Neural progenitor cell (in vitro differentiated cells): Measurements from ENCODE around the gene ARHGAP26.

Experiments used
- EZH2 ChIP-seq: fragments of 200-600 bp; sonication (generic); IDR thresholded peaks from 2 replicates; pipeline ENCODE4 v1.6.1; 2017; ENCODE audit warnings: antibody characterized with exemption, mild to moderate bottlenecking, moderate library complexity
- EZH2phosphoT487 ChIP-seq: fragments of 200-600 bp; sonication (generic); IDR thresholded peaks from 2 replicates; pipeline ENCODE4 v1.6.1; 2017; ENCODE audit warnings: antibody characterized with exemption
- TF ChIP-seq, protein P1 (sequence below): fragments of 200-600 bp; sonication (generic); IDR thresholded peaks from 2 replicates; pipeline ENCODE4 v1.5.1; 2017; ENCODE audit warnings: antibody characterized with exemption, mild to moderate bottlenecking

DNA sequence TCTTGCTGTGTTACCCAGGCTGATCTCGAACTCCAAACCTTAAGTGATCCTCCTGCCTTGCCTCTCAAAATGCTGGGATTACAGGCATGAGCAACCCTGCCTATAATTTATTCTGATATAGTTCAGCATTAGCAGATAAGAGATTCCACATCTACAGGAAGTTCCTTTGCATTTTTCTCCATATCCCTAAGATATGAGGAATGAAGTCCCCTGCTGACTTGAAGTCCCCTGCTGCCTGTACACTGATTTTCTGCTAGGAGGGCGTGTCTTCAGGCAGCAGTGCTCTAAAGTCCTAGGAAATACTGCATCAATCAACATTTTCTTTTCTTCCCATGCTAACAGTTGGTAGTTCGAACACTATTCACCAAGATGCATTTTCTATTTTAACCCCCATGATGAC, 105.8 kb downstream of the ARHGAP26 start:
- TF ChIP-seq, protein P1, sequence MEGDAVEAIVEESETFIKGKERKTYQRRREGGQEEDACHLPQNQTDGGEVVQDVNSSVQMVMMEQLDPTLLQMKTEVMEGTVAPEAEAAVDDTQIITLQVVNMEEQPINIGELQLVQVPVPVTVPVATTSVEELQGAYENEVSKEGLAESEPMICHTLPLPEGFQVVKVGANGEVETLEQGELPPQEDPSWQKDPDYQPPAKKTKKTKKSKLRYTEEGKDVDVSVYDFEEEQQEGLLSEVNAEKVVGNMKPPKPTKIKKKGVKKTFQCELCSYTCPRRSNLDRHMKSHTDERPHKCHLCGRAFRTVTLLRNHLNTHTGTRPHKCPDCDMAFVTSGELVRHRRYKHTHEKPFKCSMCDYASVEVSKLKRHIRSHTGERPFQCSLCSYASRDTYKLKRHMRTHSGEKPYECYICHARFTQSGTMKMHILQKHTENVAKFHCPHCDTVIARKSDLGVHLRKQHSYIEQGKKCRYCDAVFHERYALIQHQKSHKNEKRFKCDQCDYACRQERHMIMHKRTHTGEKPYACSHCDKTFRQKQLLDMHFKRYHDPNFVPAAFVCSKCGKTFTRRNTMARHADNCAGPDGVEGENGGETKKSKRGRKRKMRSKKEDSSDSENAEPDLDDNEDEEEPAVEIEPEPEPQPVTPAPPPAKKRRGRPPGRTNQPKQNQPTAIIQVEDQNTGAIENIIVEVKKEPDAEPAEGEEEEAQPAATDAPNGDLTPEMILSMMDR = no peak
- no peak for TF ChIP-seq EZH2
- TF ChIP-seq EZH2phosphoT487 = no peak
